Ishikawa (cell line): ENCODE data around the gene BACE1-AS.

Experiments used
- CEBPB ChIP-seq: IDR thresholded peaks from 2 replicates; pipeline ENCODE4 v1.6.1; 2012
- CREB1 ChIP-seq: IDR thresholded peaks from 2 replicates; pipeline ENCODE4 v1.6.1; 2012; ENCODE audit warnings: low read depth
- EGR1 ChIP-seq: IDR thresholded peaks from 2 replicates; pipeline ENCODE4 v1.6.1; 2012
- EP300 ChIP-seq: IDR thresholded peaks from 2 replicates; pipeline ENCODE4 v1.6.1; 2012; ENCODE audit warnings: borderline replicate concordance
- FOXM1 ChIP-seq: IDR thresholded peaks from 2 replicates; pipeline ENCODE4 v1.6.1; 2012; ENCODE audit warnings: low read depth, borderline replicate concordance
- NFIC ChIP-seq: IDR thresholded peaks from 2 replicates; pipeline ENCODE4 v1.6.1; 2012
- RAD21 ChIP-seq: IDR thresholded peaks from 2 replicates; pipeline ENCODE4 v1.6.1; 2012; ENCODE audit warnings: low read depth
- REST ChIP-seq: IDR thresholded peaks from 2 replicates; pipeline ENCODE4 v1.6.1; 2012; ENCODE audit warnings: low read depth, mild to moderate bottlenecking
- TAF1 ChIP-seq: IDR thresholded peaks from 2 replicates; pipeline ENCODE4 v1.6.1; 2012; ENCODE audit warnings: low read depth, mild to moderate bottlenecking
- TCF12 ChIP-seq: IDR thresholded peaks from 2 replicates; pipeline ENCODE4 v1.6.1; 2012; ENCODE audit warnings: low read depth
- TEAD4 ChIP-seq: IDR thresholded peaks from 2 replicates; pipeline ENCODE4 v1.6.1; 2012
- USF1 ChIP-seq: IDR thresholded peaks from 2 replicates; pipeline ENCODE4 v1.6.1; 2012
- YY1 ChIP-seq: IDR thresholded peaks from 2 replicates; pipeline ENCODE4 v1.6.1; 2012; ENCODE audit warnings: low read depth
- ZBTB7A ChIP-seq: IDR thresholded peaks from 2 replicates; pipeline ENCODE4 v1.6.1; 2012; ENCODE audit warnings: low read depth
- TF ChIP-seq, protein P1 (sequence below): IDR thresholded peaks from 2 replicates; pipeline ENCODE4 v1.6.1; 2012

BACE1-AS gene

GRCh38 chr11:117303101-117303500 is 12.0 kb downstream of the BACE1-AS start:
- TF ChIP-seq TCF12 (no peak), FOXM1 (no peak), CREB1 (no peak), EGR1 (no peak), USF1 (no peak), NFIC (no peak), TAF1 (no peak), ZBTB7A (no peak), YY1 (no peak), REST (no peak), EP300 (no peak), RAD21 (no peak)
- TF ChIP-seq, protein P1, sequence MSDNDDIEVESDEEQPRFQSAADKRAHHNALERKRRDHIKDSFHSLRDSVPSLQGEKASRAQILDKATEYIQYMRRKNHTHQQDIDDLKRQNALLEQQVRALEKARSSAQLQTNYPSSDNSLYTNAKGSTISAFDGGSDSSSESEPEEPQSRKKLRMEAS = no peak

- TF ChIP-seq, protein P1 = no peak
- TF ChIP-seq EGR1 (no peak), YY1 (no peak), USF1 (no peak), TAF1 (no peak), TCF12 (no peak), CREB1 (no peak)
Observed at GRCh38 chr11:117303646-117304315, 12.6 kb downstream of the BACE1-AS start.

DNA sequence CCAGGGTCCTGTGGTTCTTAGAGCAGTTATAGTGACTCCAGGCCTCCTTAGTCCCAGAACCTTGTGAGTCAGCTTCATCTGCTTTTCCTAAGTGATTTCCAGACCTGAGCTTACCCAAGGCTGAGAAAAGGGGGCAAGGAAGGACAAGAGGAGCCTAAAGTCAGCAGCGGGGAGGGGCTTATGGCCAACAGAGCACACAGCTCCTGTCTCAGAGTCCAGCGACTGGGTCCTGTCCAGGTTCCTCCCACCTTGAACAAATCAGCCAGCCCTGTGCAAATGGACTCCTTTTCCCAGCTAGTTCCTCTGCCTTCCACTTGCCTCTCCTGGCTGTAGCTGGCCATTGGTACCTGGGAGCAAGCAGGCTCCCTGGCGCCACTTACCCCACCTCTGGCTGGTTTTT is 14.0 kb downstream of the BACE1-AS start:
- no peak for TF ChIP-seq TEAD4
- no peak for TF ChIP-seq ZBTB7A
- no peak for TF ChIP-seq USF1
- TF ChIP-seq REST = no peak
- TF ChIP-seq, protein P1 = no peak
- no peak for TF ChIP-seq TCF12

DNA sequence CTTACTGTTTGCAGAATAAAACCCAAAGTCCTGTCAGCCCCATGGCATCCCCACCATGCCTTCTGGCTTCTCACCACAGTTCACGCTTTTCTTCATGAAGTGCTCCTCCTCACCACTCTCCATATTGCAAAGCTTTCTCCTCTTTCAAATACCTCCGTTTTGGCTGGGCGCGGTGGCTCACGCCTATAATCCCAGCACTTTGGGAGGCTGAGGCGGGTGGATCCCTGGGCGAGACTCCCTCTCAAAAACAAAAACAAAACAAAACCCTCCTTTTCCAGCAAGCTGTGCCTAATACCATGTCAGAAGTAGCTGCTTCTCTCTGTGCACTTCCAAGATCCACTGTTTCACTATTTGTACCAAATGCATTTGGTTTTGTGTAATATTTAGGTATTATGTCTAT is 18.2 kb downstream of the BACE1-AS start:
- TF ChIP-seq NFIC (no peak), TAF1 (no peak), ZBTB7A (no peak), EP300 (no peak), CEBPB (no peak), REST (no peak), YY1 (no peak), EGR1 (no peak), CREB1 (no peak), USF1 (no peak), RAD21 (no peak), TEAD4 (no peak), FOXM1 (no peak), TCF12 (no peak)
- TF ChIP-seq, protein P1 = no peak
